GF-D8 (cell line): ENCODE results near the gene ME2.
"Not testable (repeated sequence)": the region's sequence is repeated elsewhere in the genome, so short reads cannot be mapped to it uniquely, and the experiment has no call there.

Experiments used
- DNase-seq: peaks from one replicate; lab custom pipeline; 2025; lab: John Stamatoyannopoulos, UW

The ME2 gene

DNA sequence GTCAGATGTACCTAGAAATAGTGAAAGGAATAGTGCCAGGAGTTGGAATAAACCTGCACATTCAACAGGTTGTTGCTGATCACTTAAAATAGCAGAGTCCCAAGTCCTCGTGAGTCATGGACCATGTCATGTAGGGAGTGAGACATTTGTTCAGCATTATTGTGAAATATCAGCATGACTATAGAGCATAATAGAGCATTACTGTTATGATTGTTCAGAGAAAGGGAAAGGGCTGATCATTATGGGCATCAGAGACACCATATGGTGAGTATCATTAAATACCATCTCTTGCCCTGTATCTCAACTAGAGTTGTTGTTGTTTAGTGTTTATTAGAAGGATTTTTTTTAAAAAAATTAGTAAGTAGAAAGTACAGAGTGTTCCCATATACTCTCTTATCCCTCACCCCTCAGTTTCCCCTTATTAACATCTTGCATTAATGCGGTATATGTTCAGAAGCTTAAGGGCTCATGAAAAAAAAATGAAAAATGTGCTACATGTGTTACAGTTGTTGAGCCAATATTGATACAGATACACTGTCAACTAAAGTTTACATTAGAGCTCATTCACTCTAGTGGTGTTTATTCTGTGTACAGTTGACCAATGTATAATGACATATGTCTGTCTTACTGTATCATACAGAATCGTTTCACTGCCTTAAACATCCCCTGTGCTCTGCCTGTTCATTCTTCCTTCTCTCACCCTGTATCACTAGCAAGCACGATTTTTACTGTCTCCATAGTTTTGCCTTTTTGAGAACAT, 94.6 kb downstream of the ME2 start:
- DNase-seq: no peak

DNA sequence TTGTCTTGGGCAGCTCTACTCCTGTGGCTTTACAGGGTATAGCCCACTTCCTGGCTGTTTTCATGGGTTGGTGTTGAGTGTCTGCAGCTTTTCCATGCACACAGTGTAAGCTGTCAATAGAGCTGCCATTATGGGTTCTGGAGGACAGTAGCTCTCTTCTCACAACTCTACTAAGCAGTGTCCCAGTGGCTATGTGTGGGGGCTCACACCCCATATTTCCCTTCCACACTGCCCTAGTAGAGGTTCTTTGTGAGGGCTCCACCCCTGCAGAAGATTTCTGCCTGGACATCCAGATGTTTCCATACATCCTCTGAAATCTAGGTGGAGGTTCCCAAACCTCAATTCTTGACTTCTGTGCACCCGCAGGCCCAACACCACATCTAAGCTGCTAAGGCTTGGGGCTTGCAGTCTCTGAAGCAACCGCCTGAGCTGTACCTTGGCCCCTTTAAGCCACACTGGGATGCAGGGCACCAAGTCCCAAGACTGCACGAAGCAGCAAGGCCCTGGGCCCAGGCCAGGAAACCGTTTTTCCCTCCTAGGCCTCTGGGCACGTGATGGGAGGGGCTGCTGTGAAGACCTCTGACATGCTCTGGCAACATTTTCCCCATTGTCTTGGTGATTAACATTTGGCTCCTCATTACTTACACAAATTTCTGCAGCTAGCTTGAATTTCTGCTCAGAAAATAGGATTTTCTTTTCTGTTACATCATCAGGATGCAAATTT, 98.3 kb downstream of the ME2 start:
- DNase-seq: no peak

DNA sequence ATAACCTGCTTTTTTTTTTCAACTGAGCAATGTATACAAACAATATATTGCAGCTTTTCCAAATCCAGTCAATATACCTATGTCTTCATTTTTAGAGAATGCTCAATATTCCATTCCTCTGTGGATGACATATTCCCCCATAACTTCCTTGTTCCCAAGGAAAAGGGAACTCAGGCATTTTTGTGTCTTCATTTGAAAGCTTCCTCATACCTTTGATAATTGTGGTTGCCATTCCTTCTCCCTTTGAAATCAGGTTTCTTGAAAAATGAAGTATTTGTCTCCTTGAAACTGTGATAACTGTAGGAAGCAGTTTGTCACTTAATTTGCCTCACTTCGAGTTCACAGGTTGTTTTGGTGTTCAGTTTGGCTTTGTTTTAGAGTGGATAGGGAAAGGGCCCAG, 102.5 kb downstream of the ME2 start:
- DNase-seq: no peak

DNA sequence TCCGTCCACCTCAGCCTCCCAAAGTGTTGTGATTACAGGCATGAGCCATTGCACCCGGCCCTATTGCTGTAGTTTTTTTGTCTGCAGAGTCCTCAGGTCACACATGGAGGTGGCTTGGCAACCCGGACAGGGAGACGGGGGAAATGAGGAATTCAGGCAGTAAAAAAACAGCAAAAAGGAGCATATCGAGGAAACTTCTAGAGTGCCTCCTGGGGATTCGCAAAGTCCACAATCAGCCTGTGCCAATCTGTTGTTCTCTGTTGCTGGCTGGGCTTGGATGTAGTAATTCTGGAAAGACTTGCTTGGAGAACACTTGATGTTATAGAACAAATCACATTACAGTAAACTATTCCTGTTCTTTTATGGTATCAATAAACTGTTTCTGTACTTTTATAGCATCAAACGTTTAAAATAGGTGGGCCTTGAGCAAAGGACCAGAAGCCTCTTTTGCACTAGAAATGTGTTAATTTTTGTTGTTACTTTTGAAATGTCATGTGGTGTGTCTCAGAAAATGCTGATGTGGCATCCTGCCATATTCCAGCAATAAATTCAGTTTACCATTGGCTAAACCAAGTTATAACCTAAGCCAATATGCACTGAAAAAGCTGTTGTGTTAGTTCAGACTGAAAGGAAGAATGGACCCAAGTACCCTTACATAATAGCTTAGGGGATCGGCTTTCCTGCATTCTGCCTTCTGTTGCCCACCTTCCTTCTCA, 103.3 kb downstream of the ME2 start:
- DNase-seq: no peak

DNA sequence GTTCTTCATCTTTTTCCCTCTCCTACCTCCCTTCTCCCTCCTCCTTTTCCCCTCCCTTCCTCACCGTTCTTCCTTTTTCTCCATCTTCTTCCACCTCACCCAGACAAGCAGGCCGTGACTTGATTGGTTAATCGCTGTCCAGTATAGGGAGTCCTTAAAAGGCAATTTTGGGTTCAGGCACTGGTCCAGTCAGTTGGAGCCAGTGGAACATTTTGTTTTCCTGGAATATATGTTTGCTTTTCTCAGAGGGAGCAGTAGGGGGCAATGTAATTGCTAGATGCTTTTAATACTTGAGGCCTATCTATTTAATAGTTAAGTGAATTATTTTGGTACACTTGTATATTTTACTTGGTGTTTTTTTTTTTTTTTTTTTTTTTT, 103.9 kb downstream of the ME2 start:
- no peak for DNase-seq

DNA sequence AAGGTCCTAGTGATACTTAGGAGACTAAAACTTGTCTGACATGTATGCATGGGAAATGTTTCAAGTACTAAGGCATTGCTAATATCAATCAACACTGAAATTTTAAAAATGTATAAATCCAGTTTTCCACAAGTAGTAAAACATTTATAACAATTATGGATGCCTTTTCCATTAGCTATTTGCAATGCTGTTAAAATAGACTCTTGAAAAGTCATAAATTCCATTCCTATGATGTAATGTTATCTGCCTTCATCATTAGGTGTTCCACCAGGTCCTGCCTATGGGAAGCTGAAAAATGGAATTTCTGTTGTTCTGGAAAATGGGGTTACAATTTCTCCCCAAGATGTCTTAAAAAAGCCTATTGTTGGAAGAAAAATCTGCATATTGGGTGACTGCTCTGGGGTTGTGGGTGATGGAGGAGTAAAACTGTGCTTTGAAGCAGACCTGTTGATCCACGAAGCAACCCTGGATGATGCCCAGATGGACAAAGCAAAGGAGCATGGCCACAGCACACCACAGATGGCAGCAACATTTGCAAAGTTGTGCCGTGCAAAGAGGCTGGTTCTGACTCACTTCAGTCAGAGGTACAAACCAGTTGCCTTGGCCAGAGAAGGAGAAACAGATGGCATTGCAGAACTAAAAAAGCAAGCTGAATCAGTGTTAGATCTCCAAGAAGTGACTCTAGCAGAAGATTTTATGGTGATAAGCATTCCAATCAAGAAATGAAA, 107.6 kb downstream of the ME2 start:
- no peak for DNase-seq

DNA sequence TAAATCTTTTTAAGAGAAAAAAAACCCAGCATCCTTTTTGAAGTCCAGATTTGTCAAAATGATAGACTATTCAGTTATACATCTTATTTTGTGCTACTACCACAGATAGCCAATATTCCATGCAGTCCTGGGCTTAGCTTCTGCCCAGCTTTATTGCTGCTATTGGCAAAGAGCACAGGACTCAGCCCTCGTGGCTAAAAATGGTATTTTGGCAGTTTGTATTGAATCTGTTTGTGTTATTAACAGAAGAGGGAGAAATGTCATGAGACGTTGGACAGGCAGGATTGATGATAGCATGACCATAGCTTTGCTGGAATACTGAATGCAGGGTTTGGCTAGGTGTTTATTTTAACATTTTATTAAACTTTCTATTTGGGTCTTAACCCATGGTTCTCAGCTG, 108.3 kb downstream of the ME2 start:
- DNase-seq: no peak

DNA sequence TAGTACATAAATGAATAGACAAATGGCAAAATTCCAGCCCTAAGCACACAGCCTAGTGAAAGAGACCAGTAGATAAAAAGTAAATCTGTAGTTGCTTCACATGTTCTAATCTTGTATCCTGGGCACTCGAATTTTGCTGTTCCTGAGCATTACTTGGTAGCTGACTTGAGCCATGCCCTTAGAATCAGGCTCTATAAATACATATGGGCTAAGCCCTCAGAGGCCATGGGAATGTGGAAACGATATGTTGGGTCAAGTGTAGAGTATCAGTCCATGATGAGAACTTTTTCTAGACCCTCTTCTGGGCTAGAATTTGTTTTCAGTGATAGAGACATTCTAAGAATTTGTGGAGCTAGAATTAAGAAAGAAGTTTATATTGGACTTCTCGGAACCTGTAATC, 110.8 kb downstream of the ME2 start:
- DNase-seq: no peak

DNA sequence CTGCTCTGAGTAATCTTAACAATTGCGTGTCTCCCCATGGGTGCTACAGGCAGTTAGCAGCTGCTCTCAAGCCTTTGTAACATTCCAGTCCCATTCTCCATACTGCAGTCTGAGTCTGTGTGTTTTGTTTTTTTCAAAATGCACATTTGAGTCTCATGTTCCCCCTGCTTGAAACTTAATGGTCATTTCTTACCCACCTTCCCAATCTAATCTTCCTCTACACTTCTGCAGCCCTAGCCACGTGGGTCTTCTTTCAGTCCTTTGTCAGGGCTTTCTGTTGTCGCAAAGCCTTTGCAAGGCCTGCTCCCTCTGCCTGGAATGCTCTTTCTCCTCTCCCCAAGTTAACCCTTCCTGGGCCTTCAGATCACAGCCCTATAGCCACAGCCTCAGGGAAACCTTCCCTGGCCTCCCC, 113.4 kb downstream of the ME2 start:
- DNase-seq: no peak

DNA sequence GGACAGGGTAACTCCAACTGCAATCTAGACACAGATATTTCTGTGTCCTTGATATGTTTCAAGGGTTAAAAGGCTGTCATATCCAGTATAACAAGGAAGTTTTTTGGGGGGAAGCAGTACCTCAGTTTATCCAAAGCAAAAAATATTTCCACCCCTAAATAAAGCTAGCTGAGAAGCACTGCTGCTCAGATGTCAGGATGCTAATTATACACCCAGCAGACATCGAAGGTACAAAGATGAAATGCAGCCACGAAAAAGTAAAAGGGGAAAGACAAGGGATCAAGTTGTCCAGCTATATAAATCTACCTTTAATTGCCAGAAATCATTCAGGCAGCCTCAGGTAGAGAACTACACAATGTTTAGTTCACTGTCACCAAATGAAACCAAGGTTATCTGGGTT, 115.1 kb downstream of the ME2 start:
- no peak for DNase-seq

DNA sequence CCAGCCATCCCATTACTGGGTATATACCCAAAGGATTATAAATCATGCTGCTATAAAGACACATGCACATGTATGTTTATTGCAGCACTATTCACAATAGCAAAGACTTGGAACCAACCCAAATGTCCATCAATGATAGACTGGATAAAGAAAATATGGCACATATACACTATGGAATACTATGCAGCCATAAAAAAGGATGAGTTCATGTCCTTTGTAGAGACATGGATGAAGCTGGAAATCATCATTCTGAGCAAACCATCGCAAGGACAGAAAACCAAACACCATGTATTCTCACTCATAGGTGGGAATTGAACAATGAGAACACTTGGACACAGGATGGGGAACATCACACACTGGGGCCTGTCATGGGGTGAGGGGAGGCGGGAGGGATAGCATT, 124.3 kb downstream of the ME2 start:
- not testable (repeated sequence) for DNase-seq
